HepG2 (cell line): ENCODE data around the gene NPBWR2. TPM values are rescaled to one million over a fixed set of nuclear protein-coding genes. Genes with fewer than 3 reads are reported as not detected.

Experiments used
- SALL1 ChIP-seq: sonication (generic); formaldehyde crosslinking; IDR thresholded peaks from 2 replicates; pipeline ENCODE4 v1.8.0; 2022; ENCODE audit warnings: mild to moderate bottlenecking, missing genetic modification reagents
- SP5 ChIP-seq: IDR thresholded peaks from 2 replicates; pipeline ENCODE4 v1.6.1; 2016; ENCODE audit warnings: low read depth, borderline replicate concordance
- ZNF615 ChIP-seq: sonication (generic); formaldehyde crosslinking; IDR thresholded peaks from 2 replicates; pipeline ENCODE4 v1.5.0; 2020; ENCODE audit warnings: mild to moderate bottlenecking, missing genetic modification reagents, borderline replicate concordance
- polyA plus RNA-seq, 8 experiments: library from polyadenylated mRNA; depleted of rRNA in 3 of 8; stranded (reverse) in 7 of 8; unstranded in 1 of 8; fragments of >200 nt; fragmentation: Illumina TruSeq in 4 of 8; extraction: Trizol in 4 of 8; gene quantifications; 2 replicates each; pipeline versions ENCODE4 v1.2.1 to v1.2.3, GENCODE V29; 2011 to 2016; ENCODE audit warnings: low read depth in 4 of 8, missing spikeins in 1 of 8, mixed read lengths in 1 of 8; ENCODE audit not compliant: insufficient read depth in 1 of 8
- total RNA-seq, 5 experiments: library from RNA; depleted of rRNA; stranded (reverse); fragments of >200 nt; fragmentation: Illumina TruSeq; extraction: Trizol; gene quantifications; 2 replicates each; pipeline ENCODE4 v1.2.3, GENCODE V29; 2016; ENCODE audit warnings: low read depth in 1 of 5
- TF ChIP-seq, protein P1 (sequence below): sonication (generic); formaldehyde crosslinking; IDR thresholded peaks from one replicate; pipeline ENCODE4 v1.5.1; 2020; ENCODE audit warnings: mild to moderate bottlenecking, missing genetic modification reagents; ENCODE audit errors: not compliant biosample characterization
- TF ChIP-seq, protein P2 (sequence below): sonication (generic); formaldehyde crosslinking; IDR thresholded peaks from 2 replicates; pipeline ENCODE4 v1.5.1; 2020; ENCODE audit warnings: mild to moderate bottlenecking, missing genetic modification reagents
- TF ChIP-seq, protein P3 (sequence below), 2 experiments: fragments of 450-650 bp in 1 of 2; sonication (generic) in 1 of 2; formaldehyde crosslinking in 1 of 2; IDR thresholded peaks; 2 replicates each; pipeline versions ENCODE4 v1.6.1 to v1.8.0; 2016 to 2022; ENCODE audit warnings: antibody characterized with exemption in 1 of 2, mild to moderate bottlenecking in 1 of 2, missing genetic modification reagents in 1 of 2

NPBWR2 gene
- total and polyA plus RNA-seq, 2 of the 13 experiments (the other 11 are each of a cell fraction or from before 2014, with no cell fraction given), result not detected

DNA sequence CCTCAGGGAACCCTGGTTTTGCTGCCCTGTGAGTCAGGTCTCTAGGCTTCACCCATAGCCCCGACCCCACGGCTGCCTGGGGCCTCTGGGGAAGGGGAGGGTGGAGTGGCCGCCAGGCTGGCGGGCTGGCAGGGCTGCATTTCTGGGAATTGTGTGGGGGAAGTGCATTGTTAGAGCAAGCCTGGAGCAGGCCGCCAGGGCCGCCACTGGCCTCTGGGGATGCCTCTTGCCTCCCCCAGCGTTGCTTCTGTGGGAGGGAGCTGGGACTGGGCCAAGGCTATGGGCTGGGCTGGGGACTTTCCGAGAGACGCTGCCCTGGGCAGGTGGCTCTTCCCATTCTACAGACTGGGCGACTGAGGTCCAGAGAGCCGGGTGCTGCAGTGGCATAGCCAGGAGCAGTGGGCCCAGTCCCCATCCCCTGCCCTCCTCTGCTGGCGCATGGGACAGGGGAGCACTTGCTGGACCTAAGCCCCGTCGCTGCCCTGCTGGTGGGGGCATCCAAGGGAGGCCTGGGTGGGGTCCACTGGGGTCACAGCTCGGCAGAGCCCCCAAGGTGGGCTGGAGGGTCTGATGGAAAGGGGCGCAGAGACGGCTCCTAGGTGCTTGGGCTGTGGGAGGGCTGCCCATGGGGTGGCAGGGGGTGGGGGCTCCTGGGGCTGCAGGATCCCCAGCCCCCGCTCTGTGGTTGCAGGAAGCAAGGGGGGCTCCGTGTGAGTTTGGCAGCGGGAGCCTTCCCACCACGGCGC is 51.3 kb downstream of the NPBWR2 start (continued):
- TF ChIP-seq, protein P1, sequence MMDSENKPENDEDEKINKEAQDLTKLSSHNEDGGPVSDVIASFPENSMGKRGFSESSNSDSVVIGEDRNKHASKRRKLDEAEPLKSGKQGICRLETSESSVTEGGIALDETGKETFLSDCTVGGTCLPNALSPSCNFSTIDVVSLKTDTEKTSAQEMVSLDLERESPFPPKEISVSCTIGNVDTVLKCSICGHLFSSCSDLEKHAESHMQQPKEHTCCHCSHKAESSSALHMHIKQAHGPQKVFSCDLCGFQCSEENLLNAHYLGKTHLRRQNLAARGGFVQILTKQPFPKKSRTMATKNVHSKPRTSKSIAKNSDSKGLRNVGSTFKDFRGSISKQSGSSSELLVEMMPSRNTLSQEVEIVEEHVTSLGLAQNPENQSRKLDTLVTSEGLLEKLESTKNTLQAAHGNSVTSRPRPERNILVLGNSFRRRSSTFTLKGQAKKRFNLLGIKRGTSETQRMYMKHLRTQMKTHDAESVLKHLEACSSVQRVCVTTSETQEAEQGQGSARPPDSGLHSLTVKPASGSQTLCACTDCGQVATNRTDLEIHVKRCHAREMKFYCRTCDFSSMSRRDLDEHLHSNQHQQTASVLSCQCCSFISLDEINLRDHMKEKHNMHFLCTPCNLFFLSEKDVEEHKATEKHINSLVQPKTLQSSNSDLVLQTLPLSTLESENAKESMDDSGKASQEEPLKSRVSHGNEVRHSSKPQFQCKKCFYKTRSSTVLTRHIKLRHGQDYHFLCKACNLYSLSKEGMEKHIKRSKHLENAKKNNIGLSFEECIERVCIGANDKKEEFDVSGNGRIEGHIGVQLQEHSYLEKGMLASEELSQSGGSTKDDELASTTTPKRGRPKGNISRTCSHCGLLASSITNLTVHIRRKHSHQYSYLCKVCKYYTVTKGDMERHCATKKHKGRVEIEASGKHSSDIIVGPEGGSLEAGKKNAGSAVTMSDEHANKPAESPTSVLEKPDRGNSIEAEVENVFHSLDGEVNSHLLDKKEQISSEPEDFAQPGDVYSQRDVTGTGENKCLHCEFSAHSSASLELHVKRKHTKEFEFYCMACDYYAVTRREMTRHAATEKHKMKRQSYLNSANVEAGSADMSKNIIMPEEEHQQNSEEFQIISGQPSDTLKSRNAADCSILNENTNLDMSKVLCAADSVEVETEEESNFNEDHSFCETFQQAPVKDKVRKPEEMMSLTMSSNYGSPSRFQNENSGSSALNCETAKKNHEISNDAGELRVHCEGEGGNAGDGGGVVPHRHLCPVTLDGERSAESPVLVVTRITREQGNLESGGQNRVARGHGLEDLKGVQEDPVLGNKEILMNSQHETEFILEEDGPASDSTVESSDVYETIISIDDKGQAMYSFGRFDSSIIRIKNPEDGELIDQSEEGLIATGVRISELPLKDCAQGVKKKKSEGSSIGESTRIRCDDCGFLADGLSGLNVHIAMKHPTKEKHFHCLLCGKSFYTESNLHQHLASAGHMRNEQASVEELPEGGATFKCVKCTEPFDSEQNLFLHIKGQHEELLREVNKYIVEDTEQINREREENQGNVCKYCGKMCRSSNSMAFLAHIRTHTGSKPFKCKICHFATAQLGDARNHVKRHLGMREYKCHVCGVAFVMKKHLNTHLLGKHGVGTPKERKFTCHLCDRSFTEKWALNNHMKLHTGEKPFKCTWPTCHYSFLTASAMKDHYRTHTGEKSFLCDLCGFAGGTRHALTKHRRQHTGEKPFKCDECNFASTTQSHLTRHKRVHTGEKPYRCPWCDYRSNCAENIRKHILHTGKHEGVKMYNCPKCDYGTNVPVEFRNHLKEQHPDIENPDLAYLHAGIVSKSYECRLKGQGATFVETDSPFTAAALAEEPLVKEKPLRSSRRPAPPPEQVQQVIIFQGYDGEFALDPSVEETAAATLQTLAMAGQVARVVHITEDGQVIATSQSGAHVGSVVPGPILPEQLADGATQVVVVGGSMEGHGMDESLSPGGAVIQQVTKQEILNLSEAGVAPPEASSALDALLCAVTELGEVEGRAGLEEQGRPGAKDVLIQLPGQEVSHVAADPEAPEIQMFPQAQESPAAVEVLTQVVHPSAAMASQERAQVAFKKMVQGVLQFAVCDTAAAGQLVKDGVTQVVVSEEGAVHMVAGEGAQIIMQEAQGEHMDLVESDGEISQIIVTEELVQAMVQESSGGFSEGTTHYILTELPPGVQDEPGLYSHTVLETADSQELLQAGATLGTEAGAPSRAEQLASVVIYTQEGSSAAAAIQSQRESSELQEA, result peak; percentile 18
- peak; percentile 77; the same call in 1 of the 2 replicates for TF ChIP-seq SP5
- peak; percentile 39 for TF ChIP-seq SALL1
- TF ChIP-seq, protein P2, sequence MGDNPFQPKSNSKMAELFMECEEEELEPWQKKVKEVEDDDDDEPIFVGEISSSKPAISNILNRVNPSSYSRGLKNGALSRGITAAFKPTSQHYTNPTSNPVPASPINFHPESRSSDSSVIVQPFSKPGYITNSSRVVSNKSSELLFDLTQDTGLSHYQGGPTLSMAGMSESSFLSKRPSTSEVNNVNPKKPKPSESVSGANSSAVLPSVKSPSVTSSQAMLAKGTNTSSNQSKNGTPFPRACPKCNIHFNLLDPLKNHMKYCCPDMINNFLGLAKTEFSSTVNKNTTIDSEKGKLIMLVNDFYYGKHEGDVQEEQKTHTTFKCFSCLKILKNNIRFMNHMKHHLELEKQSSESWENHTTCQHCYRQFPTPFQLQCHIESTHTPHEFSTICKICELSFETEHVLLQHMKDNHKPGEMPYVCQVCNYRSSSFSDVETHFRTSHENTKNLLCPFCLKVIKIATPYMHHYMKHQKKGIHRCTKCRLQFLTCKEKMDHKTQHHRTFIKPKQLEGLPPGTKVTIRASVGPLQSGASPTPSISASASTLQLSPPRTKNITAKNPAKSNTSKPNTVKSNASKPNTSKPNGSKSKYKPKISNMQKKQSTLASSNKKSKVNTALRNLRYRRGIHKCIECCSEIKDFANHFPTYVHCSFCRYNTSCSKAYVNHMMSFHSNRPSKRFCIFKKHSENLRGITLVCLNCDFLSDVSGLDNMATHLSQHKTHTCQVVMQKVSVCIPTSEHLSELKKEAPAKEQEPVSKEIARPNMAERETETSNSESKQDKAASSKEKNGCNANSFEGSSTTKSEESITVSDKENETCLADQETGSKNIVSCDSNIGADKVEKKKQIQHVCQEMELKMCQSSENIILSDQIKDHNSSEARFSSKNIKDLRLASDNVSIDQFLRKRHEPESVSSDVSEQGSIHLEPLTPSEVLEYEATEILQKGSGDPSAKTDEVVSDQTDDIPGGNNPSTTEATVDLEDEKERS, result 0 out of 2 replicates have a peak, but pooled peaks have one; percentile 5
- TF ChIP-seq ZNF615 (CRISPR knock-in tag), result no peak; the same call in 1 of the 2 replicates
- TF ChIP-seq, protein P3, sequence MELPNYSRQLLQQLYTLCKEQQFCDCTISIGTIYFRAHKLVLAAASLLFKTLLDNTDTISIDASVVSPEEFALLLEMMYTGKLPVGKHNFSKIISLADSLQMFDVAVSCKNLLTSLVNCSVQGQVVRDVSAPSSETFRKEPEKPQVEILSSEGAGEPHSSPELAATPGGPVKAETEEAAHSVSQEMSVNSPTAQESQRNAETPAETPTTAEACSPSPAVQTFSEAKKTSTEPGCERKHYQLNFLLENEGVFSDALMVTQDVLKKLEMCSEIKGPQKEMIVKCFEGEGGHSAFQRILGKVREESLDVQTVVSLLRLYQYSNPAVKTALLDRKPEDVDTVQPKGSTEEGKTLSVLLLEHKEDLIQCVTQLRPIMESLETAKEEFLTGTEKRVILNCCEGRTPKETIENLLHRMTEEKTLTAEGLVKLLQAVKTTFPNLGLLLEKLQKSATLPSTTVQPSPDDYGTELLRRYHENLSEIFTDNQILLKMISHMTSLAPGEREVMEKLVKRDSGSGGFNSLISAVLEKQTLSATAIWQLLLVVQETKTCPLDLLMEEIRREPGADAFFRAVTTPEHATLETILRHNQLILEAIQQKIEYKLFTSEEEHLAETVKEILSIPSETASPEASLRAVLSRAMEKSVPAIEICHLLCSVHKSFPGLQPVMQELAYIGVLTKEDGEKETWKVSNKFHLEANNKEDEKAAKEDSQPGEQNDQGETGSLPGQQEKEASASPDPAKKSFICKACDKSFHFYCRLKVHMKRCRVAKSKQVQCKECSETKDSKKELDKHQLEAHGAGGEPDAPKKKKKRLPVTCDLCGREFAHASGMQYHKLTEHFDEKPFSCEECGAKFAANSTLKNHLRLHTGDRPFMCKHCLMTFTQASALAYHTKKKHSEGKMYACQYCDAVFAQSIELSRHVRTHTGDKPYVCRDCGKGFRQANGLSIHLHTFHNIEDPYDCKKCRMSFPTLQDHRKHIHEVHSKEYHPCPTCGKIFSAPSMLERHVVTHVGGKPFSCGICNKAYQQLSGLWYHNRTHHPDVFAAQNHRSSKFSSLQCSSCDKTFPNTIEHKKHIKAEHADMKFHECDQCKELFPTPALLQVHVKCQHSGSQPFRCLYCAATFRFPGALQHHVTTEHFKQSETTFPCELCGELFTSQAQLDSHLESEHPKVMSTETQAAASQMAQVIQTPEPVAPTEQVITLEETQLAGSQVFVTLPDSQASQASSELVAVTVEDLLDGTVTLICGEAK (IDR thresholded peaks at IDR 0.05), result no peak
- TF ChIP-seq, protein P3 (CRISPR knock-in tag; IDR thresholded peaks at IDR 0.05), result no peak
